Transverse colon (tissue), 4 donors: ENCODE data around the gene HTT. TPM values are rescaled to one million over a fixed set of nuclear protein-coding genes. Genes with fewer than 3 reads are reported as not detected.

ENCODE experiments used
- DNase-seq: peaks from one replicate; pipeline ENCODE4 v3.0.0-alpha.2; 2019
- H3K27ac ChIP-seq, 4 donors: fragments of 200-600 bp; sonication (generic); 2 replicates each; pipeline ENCODE4 v1.5.1; 2016 to 2018; ENCODE audit warnings: inconsistent platforms in 4 of 4
- H3K27me3 ChIP-seq: fragments of 200-600 bp; sonication (generic); 2 replicates; pipeline ENCODE4 v1.5.1; 2017; ENCODE audit warnings: inconsistent platforms
- H3K36me3 ChIP-seq, 4 donors: fragments of 200-600 bp; sonication (generic); 2 replicates each; pipeline ENCODE4 v1.5.1; 2017 to 2019; ENCODE audit warnings: inconsistent platforms in 4 of 4
- H3K4me1 ChIP-seq, 4 donors: fragments of 200-600 bp; sonication (generic); 2 replicates each; pipeline ENCODE4 v1.5.1; 2017 to 2020; ENCODE audit warnings: inconsistent platforms in 4 of 4
- H3K4me3 ChIP-seq, 4 donors: fragments of 200-600 bp; sonication (generic); 1 replicate in 1 of 4; 2 replicates in 3 of 4; pipeline versions ENCODE4 v1.5.1 to v1.6.1; 2017 to 2019; ENCODE audit warnings: inconsistent platforms in 4 of 4
- H3K9me3 ChIP-seq, 2 donors: fragments of 200-600 bp; sonication (generic); 2 replicates each; pipeline ENCODE4 v1.5.1; 2017 to 2019; ENCODE audit warnings: inconsistent platforms in 2 of 2
- EP300 ChIP-seq: sonication (generic); formaldehyde crosslinking; IDR thresholded peaks from one replicate; pipeline ENCODE4 v1.6.1; 2017; ENCODE audit warnings: antibody characterized with exemption, low read depth
- POLR2A ChIP-seq: fragments of 450-650 bp; IDR thresholded peaks from one replicate; pipeline ENCODE4 v1.6.1; 2016; ENCODE audit warnings: antibody characterized with exemption, mild to moderate bottlenecking, moderate library complexity
- POLR2AphosphoS5 ChIP-seq, 3 donors: sonication (generic); formaldehyde crosslinking; IDR thresholded peaks; one replicate each; pipeline ENCODE4 v1.6.1; 2016; ENCODE audit warnings: antibody characterized with exemption in 3 of 3
- WGBS, 2 donors: methylation state at CpG; one replicate each; pipeline ENCODE4 v1.1.5; 2018; ENCODE audit warnings: low coverage in 1 of 2; 5-methylcytosine and 5-hydroxymethylcytosine counted together
- in situ Hi-C, 4 donors: fragments of 200-750 bp; cut with MboI; loops; one replicate each; pipeline versions ENCODE4 v1.15.0 to v1.15.1; 2017; ENCODE audit warnings: low sequenced_read_pairs in 3 of 4, low pct_ligation_motif_present in 1 of 4, low pct_unique_long_range_greater_than_20kb in 1 of 4
- intact Hi-C: fragments of 100-400 bp; cut with DNase I; formaldehyde crosslinking; loops from one replicate; pipeline ENCODE4 v1.15.1; 2023; ENCODE audit warnings: low total_unique reads
- total RNA-seq, 4 donors: library from RNA; depleted of rRNA; stranded (reverse); fragments of >200 nt; gene quantifications; one replicate each; pipeline ENCODE4 v1.1.0, GENCODE V29; 2016
- TF ChIP-seq, protein P1 (sequence below), 5 experiments: fragments of 200-600 bp in 3 of 5; fragments of 450-650 bp in 2 of 5; sonication (generic) in 3 of 5; IDR thresholded peaks; 1 replicate in 2 of 5; 2 replicates in 3 of 5; pipeline ENCODE4 v1.5.1; 2016 to 2017; ENCODE audit warnings: antibody characterized with exemption in 5 of 5, inconsistent platforms in 3 of 5, mild to moderate bottlenecking in 2 of 5, moderate library complexity in 1 of 5

Gene HTT
- total RNA-seq, 4 donors from 2014 or later: 40.0 to 111 (median 79.4) TPM

DNA sequence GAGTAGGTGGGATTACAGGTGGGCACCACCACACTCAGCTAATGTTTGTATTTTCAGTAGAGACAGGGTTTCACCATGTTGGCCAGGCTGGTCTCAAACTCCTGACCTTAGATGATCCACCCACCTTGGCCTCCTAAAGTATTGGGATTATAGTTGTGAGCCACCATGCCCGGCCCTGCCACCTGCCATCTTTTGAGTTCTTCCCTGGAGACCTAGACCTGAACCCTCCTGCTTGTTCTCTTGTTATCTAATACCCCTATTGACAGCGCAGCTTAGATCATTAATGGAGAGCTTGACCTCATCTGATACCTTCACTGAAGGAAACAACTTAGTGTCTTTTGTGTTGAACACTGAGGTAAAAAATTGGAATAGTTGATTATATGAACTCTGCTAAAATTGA lies 53.6 kb downstream of the HTT start:
- intact Hi-C loops (no loop called here), in situ Hi-C loops (no loop called here)
- no peak for DNase-seq
- Histone ChIP-seq H3K4me3 (no peak overlapping the region), H3K36me3 (peaks cover 0 to 41% (median 20%) of the 10 kb centered on the region in 4 donors), H3K4me1 (peaks cover 0 to 5% (median 2%) of the 10 kb centered on the region in 4 donors), H3K27ac (no peak overlapping the region), H3K27me3 (no peaks in the 10 kb centered on the region), H3K9me3 (no peaks in the 10 kb centered on the region)
- WGBS, 2 donors: 93 to 100% methylated on average over 2 of the region's 2 CpGs
- TF ChIP-seq, protein P1, sequence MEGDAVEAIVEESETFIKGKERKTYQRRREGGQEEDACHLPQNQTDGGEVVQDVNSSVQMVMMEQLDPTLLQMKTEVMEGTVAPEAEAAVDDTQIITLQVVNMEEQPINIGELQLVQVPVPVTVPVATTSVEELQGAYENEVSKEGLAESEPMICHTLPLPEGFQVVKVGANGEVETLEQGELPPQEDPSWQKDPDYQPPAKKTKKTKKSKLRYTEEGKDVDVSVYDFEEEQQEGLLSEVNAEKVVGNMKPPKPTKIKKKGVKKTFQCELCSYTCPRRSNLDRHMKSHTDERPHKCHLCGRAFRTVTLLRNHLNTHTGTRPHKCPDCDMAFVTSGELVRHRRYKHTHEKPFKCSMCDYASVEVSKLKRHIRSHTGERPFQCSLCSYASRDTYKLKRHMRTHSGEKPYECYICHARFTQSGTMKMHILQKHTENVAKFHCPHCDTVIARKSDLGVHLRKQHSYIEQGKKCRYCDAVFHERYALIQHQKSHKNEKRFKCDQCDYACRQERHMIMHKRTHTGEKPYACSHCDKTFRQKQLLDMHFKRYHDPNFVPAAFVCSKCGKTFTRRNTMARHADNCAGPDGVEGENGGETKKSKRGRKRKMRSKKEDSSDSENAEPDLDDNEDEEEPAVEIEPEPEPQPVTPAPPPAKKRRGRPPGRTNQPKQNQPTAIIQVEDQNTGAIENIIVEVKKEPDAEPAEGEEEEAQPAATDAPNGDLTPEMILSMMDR (IDR thresholded peaks at IDR 0.05): no peak
- TF ChIP-seq POLR2AphosphoS5 (IDR thresholded peaks at IDR 0.05) (no peak), POLR2A (no peak), EP300 (no peak)

DNA sequence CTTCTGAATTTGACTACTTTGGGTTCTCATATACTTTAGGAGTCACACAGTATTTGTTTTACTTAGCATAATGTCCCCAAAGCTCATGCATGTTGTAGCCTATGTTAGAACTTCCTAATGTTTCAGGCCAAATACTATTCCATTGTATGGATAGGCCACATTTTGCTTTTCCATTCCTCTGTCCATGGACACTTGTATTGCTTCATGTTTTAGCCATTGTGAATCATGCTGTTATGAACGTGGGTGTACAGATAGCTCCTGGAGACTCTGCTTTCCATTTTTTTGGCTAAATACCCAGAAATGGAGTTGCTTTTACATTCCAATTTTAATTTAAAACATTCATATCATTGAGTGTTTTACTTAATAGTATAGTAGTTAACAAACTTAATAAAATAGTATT lies 54.5 kb downstream of the HTT start:
- Histone ChIP-seq H3K36me3 (peaks cover 0 to 49% (median 24%) of the 10 kb centered on the region in 4 donors), H3K27ac (no peak overlapping the region), H3K27me3 (no peaks in the 10 kb centered on the region), H3K4me3 (no peak overlapping the region), H3K4me1 (no peaks in the 10 kb centered on the region), H3K9me3 (no peaks in the 10 kb centered on the region)
- in situ Hi-C loops (no loop called here), intact Hi-C loops (no loop called here)
- TF ChIP-seq, protein P1 (IDR thresholded peaks at IDR 0.05): no peak
- TF ChIP-seq EP300 (no peak), POLR2AphosphoS5 (IDR thresholded peaks at IDR 0.05) (no peak), POLR2A (no peak)
- WGBS, 2 donors: 88 to 94% methylated on average over 1 of the region's 1 CpG
- no peak for DNase-seq

DNA sequence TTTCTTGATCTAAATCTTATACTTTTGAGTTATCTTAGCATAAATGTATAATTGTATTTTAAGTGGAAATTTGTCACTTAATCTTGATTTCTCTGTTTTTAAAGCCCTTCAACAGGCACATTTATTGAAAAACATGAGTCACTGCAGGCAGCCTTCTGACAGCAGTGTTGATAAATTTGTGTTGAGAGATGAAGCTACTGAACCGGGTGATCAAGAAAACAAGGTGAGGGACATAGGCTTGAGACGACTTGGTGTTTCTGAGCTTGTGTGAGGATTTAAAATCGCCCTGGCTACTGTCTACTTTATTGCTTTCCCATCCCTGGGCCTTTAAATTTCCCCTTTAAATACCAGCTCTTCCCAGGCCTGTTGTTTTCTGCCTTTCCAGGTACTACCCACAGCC lies 55.7 kb downstream of the HTT start:
- in situ Hi-C loops: no loop called here

DNA sequence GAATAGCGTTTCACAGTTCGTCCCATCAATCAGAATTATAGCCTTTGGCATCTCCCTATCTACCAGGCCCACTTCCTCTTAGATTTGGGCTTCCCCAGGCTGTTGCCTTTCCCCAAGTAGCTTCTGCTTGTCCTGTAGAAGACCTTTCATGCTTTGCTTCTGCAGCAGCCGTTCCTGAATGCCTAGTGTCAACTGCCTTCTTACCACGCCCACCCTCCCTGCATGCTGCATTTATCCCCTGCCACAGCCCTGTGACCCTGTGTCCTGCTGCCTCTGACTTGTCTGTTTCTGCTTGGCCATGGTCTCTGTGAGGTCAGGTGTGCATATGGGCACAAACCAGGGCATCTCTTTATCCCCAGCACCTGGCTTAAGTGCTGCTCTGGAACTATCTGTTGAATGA lies 56.3 kb downstream of the HTT start:
- Histone ChIP-seq H3K27me3 (no peaks in the 10 kb centered on the region), H3K4me1 (peaks cover 0 to 7% (median 0%) of the 10 kb centered on the region in 4 donors), H3K36me3 (peaks cover 0 to 64% (median 26%) of the 10 kb centered on the region in 4 donors), H3K27ac (no peak overlapping the region), H3K4me3 (no peak overlapping the region), H3K9me3 (no peaks in the 10 kb centered on the region)
- in situ Hi-C loops (no loop called here), intact Hi-C loops (no loop called here)
- WGBS, 2 donors: 82 to 89% methylated on average over 4 of the region's 4 CpGs
- no peak for TF ChIP-seq POLR2AphosphoS5 (IDR thresholded peaks at IDR 0.05)
- TF ChIP-seq, protein P1 (IDR thresholded peaks at IDR 0.05): no peak
- TF ChIP-seq EP300: no peak
- no peak for TF ChIP-seq POLR2A
- DNase-seq: no peak

More for the DNA sequence above, 55.7 kb downstream of the HTT start:
- Histone ChIP-seq H3K9me3 (no peaks in the 10 kb centered on the region), H3K27me3 (no peaks in the 10 kb centered on the region), H3K4me1 (peaks cover 0 to 2% (median 0%) of the 10 kb centered on the region in 4 donors), H3K27ac (no peak overlapping the region), H3K36me3 (peaks cover 0 to 58% (median 25%) of the 10 kb centered on the region in 4 donors), H3K4me3 (no peak overlapping the region)
- WGBS, 2 donors: 81% methylated on average over 3 of the region's 3 CpGs; no CpG with 5 or more reads in 1 of the 2 donors
- no peak for DNase-seq
- no peak for TF ChIP-seq POLR2AphosphoS5 (IDR thresholded peaks at IDR 0.05)
- TF ChIP-seq, protein P1 (IDR thresholded peaks at IDR 0.05): no peak
- no peak for TF ChIP-seq POLR2A
- TF ChIP-seq EP300: no peak
- intact Hi-C loops: no loop called here
